ENCODE measurements around the gene HSPA2.

HSPA2 gene

DNA sequence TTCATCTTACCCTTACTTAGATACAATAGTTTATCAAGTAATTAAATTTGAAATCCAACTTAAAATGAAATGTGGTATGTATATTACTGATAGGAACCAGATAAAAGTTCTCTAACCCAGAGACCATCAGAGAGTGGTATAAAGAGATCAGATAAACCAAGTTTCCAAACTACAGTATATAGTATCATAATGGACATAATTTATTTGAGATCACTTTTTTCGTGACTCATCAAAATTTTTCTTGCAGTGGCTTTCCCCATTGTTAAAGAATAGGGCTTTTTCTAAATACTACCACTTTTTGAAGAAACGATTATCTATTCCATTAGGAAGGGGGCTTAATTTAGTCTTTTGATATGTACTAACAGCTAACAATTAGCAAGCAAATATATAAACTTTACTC lies 15.2 kb upstream of the HSPA2 start:
- TF ChIP-seq, protein P1, sequence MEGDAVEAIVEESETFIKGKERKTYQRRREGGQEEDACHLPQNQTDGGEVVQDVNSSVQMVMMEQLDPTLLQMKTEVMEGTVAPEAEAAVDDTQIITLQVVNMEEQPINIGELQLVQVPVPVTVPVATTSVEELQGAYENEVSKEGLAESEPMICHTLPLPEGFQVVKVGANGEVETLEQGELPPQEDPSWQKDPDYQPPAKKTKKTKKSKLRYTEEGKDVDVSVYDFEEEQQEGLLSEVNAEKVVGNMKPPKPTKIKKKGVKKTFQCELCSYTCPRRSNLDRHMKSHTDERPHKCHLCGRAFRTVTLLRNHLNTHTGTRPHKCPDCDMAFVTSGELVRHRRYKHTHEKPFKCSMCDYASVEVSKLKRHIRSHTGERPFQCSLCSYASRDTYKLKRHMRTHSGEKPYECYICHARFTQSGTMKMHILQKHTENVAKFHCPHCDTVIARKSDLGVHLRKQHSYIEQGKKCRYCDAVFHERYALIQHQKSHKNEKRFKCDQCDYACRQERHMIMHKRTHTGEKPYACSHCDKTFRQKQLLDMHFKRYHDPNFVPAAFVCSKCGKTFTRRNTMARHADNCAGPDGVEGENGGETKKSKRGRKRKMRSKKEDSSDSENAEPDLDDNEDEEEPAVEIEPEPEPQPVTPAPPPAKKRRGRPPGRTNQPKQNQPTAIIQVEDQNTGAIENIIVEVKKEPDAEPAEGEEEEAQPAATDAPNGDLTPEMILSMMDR (IDR thresholded peaks at IDR 0.05; ENCODE audit: low read depth, low read length), result no peak
- no peak overlapping the region for H3K4me3 ChIP-seq (ENCODE audit: low read depth, low read length)
- in situ Hi-C loops (cut with HindIII; ENCODE audit: low sequenced_read_pairs), result no loop called here
- DNase-seq (ENCODE audit: low read depth, low spot score), result no peak

- in situ Hi-C loops (cut with HindIII; ENCODE audit: low sequenced_read_pairs), result no loop called here
- DNase-seq (ENCODE audit: low read depth, low spot score), result no peak
Observed at GRCh38 chr14:64531567-64531966, 9.0 kb upstream of the HSPA2 start.

GRCh38 chr14:64536488-64537245 lies 3.9 kb upstream of the HSPA2 start:
- H3K4me3 ChIP-seq (ENCODE audit: low read depth, low read length), result no peak overlapping the region
- in situ Hi-C loops (cut with HindIII; ENCODE audit: low sequenced_read_pairs), result no loop called here
- peak; percentile 22 for DNase-seq (ENCODE audit: low read depth, low spot score)
- TF ChIP-seq, protein P1 (IDR thresholded peaks at IDR 0.05; ENCODE audit: low read depth, low read length), result no peak

More at GRCh38 chr14:64531567-64531966, 9.0 kb upstream of the HSPA2 start:
- no peak overlapping the region for H3K4me3 ChIP-seq (ENCODE audit: low read depth, low read length)
- TF ChIP-seq, protein P1 (IDR thresholded peaks at IDR 0.05; ENCODE audit: low read depth, low read length), result no peak

GRCh38 chr14:64541261-64541971 lies 875 bp downstream of the HSPA2 start:
- in situ Hi-C loops (cut with HindIII; ENCODE audit: low sequenced_read_pairs), result no loop called here
- TF ChIP-seq, protein P1 (IDR thresholded peaks at IDR 0.05; ENCODE audit: low read depth, low read length), result no peak
- DNase-seq (ENCODE audit: low read depth, low spot score), result no peak
- peak overlapping the region; percentile 34 for H3K4me3 ChIP-seq (ENCODE audit: low read depth, low read length)

DNA sequence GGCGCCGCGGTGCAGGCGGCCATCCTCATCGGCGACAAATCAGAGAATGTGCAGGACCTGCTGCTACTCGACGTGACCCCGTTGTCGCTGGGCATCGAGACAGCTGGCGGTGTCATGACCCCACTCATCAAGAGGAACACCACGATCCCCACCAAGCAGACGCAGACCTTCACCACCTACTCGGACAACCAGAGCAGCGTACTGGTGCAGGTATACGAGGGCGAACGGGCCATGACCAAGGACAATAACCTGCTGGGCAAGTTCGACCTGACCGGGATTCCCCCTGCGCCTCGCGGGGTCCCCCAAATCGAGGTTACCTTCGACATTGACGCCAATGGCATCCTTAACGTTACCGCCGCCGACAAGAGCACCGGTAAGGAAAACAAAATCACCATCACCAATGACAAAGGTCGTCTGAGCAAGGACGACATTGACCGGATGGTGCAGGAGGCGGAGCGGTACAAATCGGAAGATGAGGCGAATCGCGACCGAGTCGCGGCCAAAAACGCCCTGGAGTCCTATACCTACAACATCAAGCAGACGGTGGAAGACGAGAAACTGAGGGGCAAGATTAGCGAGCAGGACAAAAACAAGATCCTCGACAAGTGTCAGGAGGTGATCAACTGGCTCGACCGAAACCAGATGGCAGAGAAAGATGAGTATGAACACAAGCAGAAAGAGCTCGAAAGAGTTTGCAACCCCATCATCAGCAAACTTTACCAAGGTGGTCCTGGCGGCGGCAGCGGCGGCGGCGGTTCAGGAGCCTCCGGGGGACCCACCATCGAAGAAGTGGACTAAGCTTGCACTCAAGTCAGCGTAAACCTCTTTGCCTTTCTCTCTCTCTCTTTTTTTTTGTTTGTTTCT lies 1.7 kb downstream of the HSPA2 start:
- no peak for DNase-seq (ENCODE audit: low read depth, low spot score)
- TF ChIP-seq, protein P1 (IDR thresholded peaks at IDR 0.05; ENCODE audit: low read depth, low read length), result no peak
- H3K4me3 ChIP-seq (ENCODE audit: low read depth, low read length), result peak overlapping the region; percentile 34
- in situ Hi-C loops (cut with HindIII; ENCODE audit: low sequenced_read_pairs), result no loop called here

DNA sequence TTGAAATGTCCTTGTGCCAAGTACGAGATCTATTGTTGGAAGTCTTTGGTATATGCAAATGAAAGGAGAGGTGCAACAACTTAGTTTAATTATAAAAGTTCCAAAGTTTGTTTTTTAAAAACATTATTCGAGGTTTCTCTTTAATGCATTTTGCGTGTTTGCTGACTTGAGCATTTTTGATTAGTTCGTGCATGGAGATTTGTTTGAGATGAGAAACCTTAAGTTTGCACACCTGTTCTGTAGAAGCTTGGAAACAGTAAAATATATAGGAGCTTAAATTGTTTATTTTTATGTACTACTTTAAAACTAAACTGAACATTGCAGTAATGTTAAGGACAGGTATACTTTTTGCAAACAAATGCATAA lies 2.3 kb downstream of the HSPA2 start:
- TF ChIP-seq, protein P1 (IDR thresholded peaks at IDR 0.05; ENCODE audit: low read depth, low read length), result no peak
- in situ Hi-C loops (cut with HindIII; ENCODE audit: low sequenced_read_pairs), result no loop called here
- DNase-seq (ENCODE audit: low read depth, low spot score), result no peak
- H3K4me3 ChIP-seq (ENCODE audit: low read depth, low read length), result peak overlapping the region; percentile 34
